Thoracic aorta (tissue), 2 donors: ENCODE data around the gene SMS. TPM values are rescaled to one million over a fixed set of nuclear protein-coding genes. Genes with fewer than 3 reads are reported as not detected.

Experiments
- ATAC-seq: fragments of 150-250 bp; one replicate; pipeline ENCODE4 v1.8.0; 2017; ENCODE audit warnings: low read depth; ENCODE audit not compliant: insufficient number of reproducible peaks, low FRiP score
- DNase-seq: peaks from one replicate; pipeline ENCODE4 v3.0.0-alpha.2; 2020; ENCODE audit warnings: low spot score
- H3K27ac ChIP-seq, 2 donors: fragments of 200-600 bp; sonication (generic); 1 replicate in 1 of 2; 2 replicates in 1 of 2; pipeline ENCODE4 v1.5.1; 2016; ENCODE audit warnings: mild to moderate bottlenecking in 2 of 2, moderate library complexity in 2 of 2
- H3K27me3 ChIP-seq: fragments of 200-600 bp; sonication (generic); replicated peaks from 2 replicates; pipeline ENCODE4 v1.6.0; 2016; ENCODE audit warnings: mild to moderate bottlenecking; ENCODE audit not compliant: insufficient read depth
- H3K36me3 ChIP-seq: fragments of 200-600 bp; sonication (generic); one replicate; pipeline ENCODE4 v1.5.1; 2016
- H3K4me1 ChIP-seq, 2 donors: fragments of 200-600 bp; sonication (generic); 1 replicate in 1 of 2; 2 replicates in 1 of 2; pipeline versions ENCODE4 v1.5.1 to v1.6.0; 2016; ENCODE audit warnings: low read depth in 2 of 2, mild to moderate bottlenecking in 1 of 2; ENCODE audit not compliant: control insufficient read depth in 1 of 2
- H3K4me3 ChIP-seq: fragments of 200-600 bp; sonication (generic); 2 replicates; pipeline ENCODE4 v1.5.1; 2016; ENCODE audit warnings: mild to moderate bottlenecking
- H3K9me3 ChIP-seq: fragments of 200-600 bp; sonication (generic); 2 replicates; pipeline ENCODE4 v1.5.1; 2016
- total RNA-seq, 2 donors: library from RNA; depleted of rRNA; stranded (reverse); fragments of >200 nt; gene quantifications; one replicate each; pipeline versions ENCODE4 v1.1.0 to v1.2.3, GENCODE V29; 2016
- TF ChIP-seq, protein P1 (sequence below): fragments of 200-600 bp; sonication (generic); IDR thresholded peaks from one replicate; pipeline ENCODE4 v1.5.1; 2019; ENCODE audit warnings: antibody characterized with exemption

SMS gene
- total RNA-seq, 2 donors from 2014 or later: 37.8 to 61.6 TPM

DNA sequence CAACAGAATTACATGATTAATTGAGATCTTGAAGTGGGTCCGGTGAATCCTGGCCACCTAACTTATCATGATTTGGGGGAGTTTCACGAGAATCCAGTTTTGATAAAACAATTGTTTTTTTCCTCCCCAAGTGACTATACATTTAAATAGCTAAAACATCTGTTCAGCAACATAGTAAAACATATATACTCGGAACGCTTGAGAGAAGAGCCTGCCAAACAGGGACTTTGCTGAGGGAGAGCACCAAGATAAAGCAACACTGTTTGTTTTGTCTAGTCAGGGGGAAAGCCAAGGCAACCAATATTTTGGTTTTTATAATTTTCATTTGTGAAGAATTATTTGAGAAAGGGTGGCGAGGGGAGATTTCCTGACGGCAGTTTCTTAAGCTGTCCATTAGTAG is 92.0 kb downstream of the SMS start:
- no peak overlapping the region for H3K27ac ChIP-seq
- ATAC-seq: no peak
- no peaks in the 10 kb centered on the region for H3K4me1 ChIP-seq

DNA sequence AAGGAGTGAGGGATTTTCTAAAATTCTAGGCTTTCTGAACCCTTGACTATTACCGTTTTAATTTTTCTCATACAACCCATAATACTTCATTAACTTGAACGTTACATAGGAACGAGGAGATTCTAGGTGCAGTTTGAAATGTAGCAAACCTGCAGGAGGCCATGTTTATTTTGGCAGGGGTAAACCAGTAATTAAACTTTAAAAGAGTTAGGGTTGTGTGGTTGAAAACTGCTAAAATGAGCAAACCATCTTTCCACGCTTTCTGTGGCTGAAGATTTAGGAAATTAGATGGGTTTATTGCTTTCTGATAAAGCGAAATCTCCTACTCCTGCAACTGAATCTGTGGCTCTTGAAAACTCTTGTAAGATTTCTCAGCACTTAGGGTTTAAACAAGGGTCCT is 93.3 kb downstream of the SMS start:
- Histone ChIP-seq H3K36me3 (no peaks in the 10 kb centered on the region), H3K27ac (no peak overlapping the region), H3K4me1 (no peaks in the 10 kb centered on the region), H3K4me3 (no peak overlapping the region), H3K9me3 (no peaks in the 10 kb centered on the region), H3K27me3 (no peaks in the 10 kb centered on the region)
- TF ChIP-seq, protein P1, sequence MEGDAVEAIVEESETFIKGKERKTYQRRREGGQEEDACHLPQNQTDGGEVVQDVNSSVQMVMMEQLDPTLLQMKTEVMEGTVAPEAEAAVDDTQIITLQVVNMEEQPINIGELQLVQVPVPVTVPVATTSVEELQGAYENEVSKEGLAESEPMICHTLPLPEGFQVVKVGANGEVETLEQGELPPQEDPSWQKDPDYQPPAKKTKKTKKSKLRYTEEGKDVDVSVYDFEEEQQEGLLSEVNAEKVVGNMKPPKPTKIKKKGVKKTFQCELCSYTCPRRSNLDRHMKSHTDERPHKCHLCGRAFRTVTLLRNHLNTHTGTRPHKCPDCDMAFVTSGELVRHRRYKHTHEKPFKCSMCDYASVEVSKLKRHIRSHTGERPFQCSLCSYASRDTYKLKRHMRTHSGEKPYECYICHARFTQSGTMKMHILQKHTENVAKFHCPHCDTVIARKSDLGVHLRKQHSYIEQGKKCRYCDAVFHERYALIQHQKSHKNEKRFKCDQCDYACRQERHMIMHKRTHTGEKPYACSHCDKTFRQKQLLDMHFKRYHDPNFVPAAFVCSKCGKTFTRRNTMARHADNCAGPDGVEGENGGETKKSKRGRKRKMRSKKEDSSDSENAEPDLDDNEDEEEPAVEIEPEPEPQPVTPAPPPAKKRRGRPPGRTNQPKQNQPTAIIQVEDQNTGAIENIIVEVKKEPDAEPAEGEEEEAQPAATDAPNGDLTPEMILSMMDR: no peak
- ATAC-seq: no peak
- DNase-seq: no peak

More for the DNA sequence above, 92.0 kb downstream of the SMS start:
- Histone ChIP-seq H3K27me3 (no peaks in the 10 kb centered on the region), H3K9me3 (no peaks in the 10 kb centered on the region), H3K36me3 (no peaks in the 10 kb centered on the region), H3K4me3 (no peak overlapping the region)
- TF ChIP-seq, protein P1: no peak
- no peak for DNase-seq

DNA sequence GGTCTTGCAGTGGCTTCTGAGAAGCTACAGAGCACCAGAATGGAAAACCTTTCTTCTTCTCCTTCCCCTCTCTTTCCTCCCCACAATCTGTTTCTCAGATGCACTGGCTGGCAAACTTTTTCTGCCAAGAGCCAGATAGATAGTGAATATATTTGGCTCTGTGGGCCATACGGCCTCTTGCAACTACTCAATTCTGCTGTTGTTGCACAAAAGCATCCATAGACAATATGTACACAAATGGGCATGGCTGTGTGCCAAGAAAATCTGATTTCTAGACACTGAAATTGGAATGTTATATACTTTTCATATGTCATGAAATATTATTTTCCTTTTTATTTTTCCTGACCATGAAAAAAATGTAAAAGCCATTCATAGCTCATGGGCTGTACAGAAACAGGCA is 94.7 kb downstream of the SMS start:
- DNase-seq (no peak), ATAC-seq (no peak)
- no peaks in the 10 kb centered on the region for H3K9me3 ChIP-seq
- H3K27me3 ChIP-seq: no peaks in the 10 kb centered on the region
- H3K4me1 ChIP-seq: no peaks in the 10 kb centered on the region
- TF ChIP-seq, protein P1: no peak
- H3K36me3 ChIP-seq: no peaks in the 10 kb centered on the region
- no peak overlapping the region for H3K27ac ChIP-seq
- no peak overlapping the region for H3K4me3 ChIP-seq

DNA sequence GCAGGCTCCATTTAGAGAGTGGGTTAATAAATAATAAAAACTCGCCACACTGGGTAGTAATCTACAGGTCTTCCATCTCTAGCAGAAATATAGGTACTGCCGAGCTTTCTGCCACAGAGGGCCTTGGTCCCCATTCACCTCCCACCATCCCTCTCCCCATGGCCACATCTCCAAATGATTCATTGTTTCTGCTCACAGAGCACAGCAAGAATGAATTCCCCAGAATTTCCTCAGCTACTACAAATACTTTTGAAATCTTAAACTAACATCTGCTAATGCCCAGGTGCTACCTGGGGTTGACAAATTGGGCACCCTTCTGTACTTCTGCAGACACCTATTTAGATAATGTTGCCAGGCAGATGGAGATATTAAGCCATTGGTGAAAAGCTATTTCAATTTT is 96.7 kb downstream of the SMS start:
- Histone ChIP-seq H3K27me3 (no peaks in the 10 kb centered on the region), H3K9me3 (no peaks in the 10 kb centered on the region), H3K36me3 (no peaks in the 10 kb centered on the region), H3K4me3 (no peak overlapping the region), H3K27ac (no peak overlapping the region), H3K4me1 (no peaks in the 10 kb centered on the region)
- TF ChIP-seq, protein P1: no peak
- DNase-seq (no peak), ATAC-seq (no peak)

DNA sequence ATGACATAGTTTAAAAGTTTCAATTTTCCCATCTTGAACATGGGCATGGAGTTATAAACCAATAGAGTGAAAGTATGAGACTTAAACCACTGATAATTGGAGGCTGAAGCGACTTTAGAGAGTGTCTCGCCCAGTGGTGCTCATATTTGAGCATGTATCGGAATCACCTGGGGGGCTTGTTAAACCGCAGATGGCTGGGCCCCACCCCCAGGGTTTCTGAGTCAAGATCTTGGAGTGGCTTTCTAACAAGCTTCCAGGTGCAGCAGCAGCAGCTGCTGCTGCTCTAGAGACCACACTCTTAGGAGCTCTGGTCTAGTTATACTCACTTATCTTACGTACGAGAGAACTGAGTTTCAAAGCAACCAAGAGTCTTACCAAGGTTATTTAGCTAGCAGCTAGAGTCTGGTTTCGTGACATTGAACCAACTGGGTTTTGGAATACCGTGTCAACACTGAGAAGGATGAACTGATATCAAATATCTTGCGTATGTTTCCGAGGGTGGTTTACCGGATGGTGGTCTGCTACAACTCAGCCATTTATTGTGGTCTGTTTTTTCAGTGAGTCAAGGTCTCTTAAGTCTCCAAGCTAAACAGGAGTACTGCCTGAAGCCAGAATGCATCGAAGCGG is 97.5 kb downstream of the SMS start:
- DNase-seq: no peak
- Histone ChIP-seq H3K27me3 (no peaks in the 10 kb centered on the region), H3K27ac (no peak overlapping the region), H3K36me3 (no peaks in the 10 kb centered on the region), H3K4me3 (no peak overlapping the region), H3K4me1 (no peaks in the 10 kb centered on the region), H3K9me3 (no peaks in the 10 kb centered on the region)
- TF ChIP-seq, protein P1: no peak
- no peak for ATAC-seq
